ENCODE data around the gene SASH1. TPM values are rescaled to one million over a fixed set of nuclear protein-coding genes. Genes with fewer than 3 reads are reported as not detected.
A peak's percentile ranks its signal among the peaks of the same experiment; 100 is the strongest.
"Not testable (repeated sequence)": the region's sequence is repeated elsewhere in the genome, so short reads cannot be mapped to it uniquely, and the experiment has no call there.

Gene SASH1
- total RNA-seq, 1 experiment from 2014 or later, result 11.5 TPM

- DNase-seq (ENCODE audit: low read depth), result no peak
Measured at GRCh38 chr6:148365041-148365440, 22.4 kb downstream of the SASH1 start.

DNA sequence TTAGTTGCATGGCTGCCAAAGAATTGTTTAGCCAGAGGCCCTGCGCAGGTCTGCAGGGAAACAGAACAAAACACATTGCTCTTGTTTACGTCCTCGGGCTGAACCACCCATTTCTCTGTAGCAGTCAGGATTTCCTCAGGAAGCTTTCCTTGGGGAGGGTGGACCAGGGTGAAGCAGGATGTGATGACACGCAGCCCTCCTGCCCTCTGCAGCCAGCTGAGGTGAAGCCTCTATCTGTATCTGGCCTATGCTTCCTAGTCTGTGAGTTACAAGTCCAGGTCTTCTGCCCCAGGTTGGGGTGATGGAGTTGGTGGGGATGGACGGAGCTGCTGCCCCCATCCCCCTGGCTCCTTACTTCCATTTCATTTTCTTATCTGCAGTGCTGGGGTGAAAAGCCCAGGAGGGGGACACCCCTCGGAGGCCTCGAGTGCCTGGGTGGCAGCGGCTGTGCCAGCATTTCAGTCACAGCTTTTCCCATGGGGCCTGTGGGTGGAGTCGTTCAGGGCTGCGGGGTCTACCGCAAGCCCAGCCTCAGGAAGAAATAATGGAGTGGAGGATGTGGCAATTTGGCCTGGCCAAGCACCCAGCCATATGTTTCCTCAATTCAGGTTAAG is 24.9 kb downstream of the SASH1 start:
- DNase-seq (ENCODE audit: low read depth), result peak; percentile 89

DNA sequence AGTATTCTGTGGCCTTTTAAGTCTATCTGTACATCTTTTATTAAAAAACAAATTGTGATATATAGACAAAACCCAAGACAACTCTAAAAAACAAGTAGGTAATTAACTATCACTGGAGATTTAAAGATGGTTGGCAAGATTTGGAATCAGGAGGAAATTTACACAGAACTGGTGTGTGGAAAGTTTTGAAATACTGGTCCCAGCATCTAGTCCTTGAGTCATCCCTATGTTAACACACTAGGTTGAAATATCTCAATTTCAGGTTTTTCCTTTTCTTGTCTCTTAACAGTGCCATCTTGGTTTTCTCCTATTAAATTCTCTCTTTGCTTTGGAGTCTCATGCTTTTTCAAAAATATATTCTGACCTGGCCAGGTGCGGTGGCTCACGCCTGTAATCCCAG is 27.5 kb downstream of the SASH1 start:
- DNase-seq (ENCODE audit: low read depth), result no peak

GRCh38 chr6:148374040-148374774 is 31.6 kb downstream of the SASH1 start:
- DNase-seq (ENCODE audit: low read depth), result no peak

DNA sequence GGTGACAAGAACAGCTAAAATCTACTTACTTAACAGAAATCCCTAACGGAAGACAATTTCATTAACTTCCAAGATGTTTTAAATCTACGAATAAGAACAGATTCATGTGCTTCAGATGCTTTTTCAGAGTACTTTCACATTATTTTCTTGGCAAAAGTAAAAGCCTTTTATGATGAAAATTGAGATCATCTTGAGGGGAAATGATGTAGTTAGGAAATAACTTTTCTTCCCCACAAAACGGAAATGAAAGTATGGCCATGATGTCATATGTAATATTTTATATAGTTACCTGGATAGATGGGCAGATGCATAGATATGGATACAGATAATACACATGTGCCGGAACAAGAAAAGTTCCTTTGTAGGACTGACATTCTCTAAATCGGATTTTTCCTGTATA is 32.8 kb downstream of the SASH1 start:
- no peak for DNase-seq (ENCODE audit: low read depth)

GRCh38 chr6:148379481-148379880 is 36.8 kb downstream of the SASH1 start:
- DNase-seq (ENCODE audit: low read depth), result no peak

DNA sequence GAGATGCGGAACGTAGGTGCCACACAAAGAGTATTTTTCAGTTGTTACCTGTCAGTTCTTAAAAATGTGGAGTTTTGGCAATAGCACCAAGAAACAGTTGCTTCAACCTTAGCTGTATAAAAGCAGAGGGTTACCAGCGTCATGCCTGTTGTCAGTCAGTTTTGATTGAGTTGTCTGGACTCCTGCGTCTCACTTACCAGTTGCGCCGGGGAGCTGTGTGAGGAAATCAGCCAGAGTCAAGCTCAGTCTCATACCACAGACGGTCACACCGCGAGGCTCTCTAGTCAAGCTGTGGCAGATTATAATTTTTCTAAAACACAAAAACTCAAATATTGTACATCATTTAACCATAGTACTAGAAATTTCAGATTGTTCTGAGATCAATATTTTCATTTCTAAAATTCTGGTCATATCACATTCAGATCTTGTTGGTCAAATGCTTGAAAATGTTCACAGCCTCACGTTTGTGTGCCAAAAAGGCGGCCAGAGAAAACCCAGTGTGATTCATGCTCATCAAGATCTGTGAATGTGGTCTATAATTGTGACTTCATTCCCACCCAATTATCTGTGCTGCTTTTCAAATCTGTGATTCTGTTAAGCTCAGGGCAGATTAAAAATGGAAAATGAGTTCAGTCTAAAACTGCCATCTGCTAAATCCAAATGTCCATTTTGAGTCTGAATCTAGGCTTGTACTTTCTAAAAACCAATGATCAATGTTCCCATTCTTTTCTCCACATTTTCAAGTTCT is 37.5 kb downstream of the SASH1 start:
- DNase-seq (ENCODE audit: low read depth), result no peak

- DNase-seq (ENCODE audit: low read depth), result not testable (repeated sequence)
Measured at GRCh38 chr6:148382051-148382450, 39.4 kb downstream of the SASH1 start.

GRCh38 chr6:148382861-148383260 is 40.2 kb downstream of the SASH1 start:
- DNase-seq (ENCODE audit: low read depth), result no peak

- no peak for DNase-seq (ENCODE audit: low read depth)
Measured at GRCh38 chr6:148383658-148384368, 41.2 kb downstream of the SASH1 start.

- no peak for DNase-seq (ENCODE audit: low read depth)
Measured at GRCh38 chr6:148385379-148385778, 42.7 kb downstream of the SASH1 start.

DNA sequence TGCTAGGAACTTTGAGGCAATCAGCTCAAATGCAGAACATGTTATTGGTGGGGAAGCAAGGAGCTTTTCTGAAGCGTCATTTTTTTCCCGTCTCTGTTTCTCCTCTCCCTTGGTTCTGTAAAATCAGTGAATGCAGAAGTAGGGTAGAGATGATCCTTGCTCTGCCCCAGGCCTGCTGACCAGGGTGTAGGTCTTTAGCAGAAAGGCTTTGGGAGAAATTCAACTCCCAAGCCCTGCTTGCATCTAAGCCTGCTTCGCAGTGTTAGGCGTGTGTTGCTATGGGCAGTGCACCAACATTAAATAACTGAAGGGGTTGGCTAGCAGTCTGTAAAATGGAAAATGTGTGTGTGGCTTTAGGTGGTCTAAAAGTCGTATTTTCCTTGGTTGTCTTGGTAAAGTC is 45.9 kb downstream of the SASH1 start:
- no peak for DNase-seq (ENCODE audit: low read depth)

DNA sequence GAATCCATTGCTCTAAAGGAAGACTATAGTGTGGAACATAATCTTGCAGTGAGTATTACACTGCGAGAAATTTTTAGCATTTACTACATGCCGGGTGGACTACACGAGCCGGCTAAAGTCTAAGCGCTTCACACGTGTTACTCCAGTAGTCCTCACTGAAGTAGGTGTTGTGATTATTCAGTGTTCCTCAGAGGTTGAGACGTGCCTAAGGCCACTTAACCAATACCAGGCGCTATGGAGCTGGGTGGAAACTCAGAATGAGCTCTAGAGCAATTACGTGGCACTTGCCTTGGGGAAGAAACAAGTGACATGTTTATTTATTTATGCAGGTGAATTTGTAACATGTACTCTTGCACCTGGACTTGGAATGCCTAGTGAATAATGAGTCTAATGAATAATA is 46.4 kb downstream of the SASH1 start:
- no peak for DNase-seq (ENCODE audit: low read depth)

DNA sequence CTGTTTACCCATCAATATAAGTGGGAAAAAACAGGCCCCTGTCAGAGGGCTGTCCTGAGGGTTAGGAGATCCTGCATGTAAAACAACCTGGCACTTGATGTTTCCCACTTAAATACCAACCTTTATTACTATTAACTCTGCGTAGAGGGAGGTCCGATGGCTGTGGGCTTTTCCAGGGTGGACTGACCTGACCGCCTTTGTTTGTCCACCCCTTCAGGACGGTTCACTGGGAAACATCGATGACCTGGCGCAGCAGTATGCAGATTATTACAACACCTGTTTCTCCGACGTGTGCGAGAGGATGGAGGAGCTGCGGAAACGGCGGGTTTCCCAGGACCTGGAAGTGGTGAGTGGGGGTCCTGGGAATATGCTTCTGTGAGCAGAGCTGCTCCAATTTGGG is 47.3 kb downstream of the SASH1 start:
- no peak for DNase-seq (ENCODE audit: low read depth)

GRCh38 chr6:148392127-148392526 is 49.5 kb downstream of the SASH1 start:
- not testable (repeated sequence) for DNase-seq (ENCODE audit: low read depth)

DNA sequence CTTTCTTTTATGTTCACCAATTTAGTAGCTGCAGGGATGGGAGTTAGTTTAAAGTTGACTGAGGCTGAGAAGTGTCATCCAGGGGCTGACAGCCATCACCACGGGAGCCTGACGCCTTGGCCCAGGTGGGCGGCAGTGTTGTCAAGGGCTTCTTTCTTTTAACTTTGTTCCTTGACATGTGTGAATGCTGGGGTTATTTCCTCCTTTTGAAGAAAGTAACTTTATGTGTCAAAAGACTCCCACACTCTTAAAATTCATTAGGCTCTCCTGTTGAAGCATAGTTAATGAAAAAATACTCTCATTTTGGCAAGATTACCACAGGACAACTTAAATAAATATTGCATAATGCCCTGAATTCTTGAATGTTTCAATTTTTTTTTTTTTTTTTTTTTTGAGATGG is 50.0 kb downstream of the SASH1 start:
- DNase-seq (ENCODE audit: low read depth), result no peak

- DNase-seq (ENCODE audit: low read depth), result no peak
Measured at GRCh38 chr6:148395583-148396101, 53.0 kb downstream of the SASH1 start.

- no peak for DNase-seq (ENCODE audit: low read depth)
Measured at GRCh38 chr6:148396411-148396810, 53.8 kb downstream of the SASH1 start.

DNA sequence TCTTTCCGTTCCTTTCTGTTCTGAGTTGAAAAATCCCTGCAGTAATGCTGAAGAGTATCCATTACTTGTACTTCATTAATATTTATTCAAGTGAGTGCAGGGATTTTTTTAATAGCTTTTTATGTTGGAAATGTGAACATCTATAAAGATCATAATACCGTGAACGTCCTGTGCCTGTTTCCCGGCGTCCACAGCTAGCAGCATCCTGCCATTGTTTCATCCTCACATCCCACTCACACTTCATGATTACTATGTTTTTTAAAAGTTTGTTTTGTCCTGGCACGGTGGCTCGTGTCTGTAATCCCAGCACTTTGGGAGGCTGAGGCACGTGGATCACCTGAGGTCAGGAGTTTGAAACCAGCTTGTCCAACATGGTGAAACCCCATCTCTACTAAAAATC is 54.3 kb downstream of the SASH1 start:
- DNase-seq (ENCODE audit: low read depth), result no peak

DNA sequence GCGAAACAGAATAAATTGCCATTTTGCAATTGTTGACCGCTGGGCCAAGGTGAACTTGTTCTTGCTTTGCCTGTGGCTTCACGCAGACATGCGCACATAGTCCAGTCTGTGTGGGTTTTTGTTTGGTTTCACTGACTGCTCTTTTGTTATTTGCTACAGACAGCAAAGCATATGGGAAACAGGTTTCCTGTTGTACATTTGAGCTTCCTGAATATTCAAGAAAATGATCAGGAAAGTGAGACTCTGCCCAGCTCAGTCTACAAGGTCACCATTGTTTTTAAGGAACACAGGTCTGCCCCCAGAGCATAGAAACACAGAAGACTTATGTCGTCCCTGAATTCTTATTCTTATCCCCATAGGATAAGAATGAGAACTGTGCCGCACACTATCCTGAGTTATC is 55.6 kb downstream of the SASH1 start:
- no peak for DNase-seq (ENCODE audit: low read depth)

DNA sequence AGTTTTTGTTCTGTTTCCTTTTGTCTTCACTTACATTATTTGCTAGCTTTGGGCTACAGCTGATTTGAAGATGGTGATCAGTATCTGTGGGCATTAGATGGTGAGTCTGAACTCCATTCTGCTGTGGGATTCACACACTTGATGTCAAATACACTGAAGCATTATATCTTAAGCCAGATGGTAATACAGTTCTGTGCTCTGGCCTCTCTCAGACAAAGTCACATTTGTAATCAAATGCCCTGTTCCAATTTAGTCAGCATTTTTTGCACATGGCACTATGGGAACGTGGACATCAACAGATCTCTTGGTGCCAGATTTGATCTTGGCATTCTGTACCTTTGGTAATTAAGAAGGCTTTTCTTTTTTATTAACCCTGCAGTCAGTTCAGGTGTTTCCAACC is 56.0 kb downstream of the SASH1 start:
- DNase-seq (ENCODE audit: low read depth), result no peak

GRCh38 chr6:148401571-148401970 is 58.9 kb downstream of the SASH1 start:
- DNase-seq (ENCODE audit: low read depth), result no peak
